ENCODE data around the gene SPATA2. TPM values are rescaled to one million over a fixed set of nuclear protein-coding genes. Genes with fewer than 3 reads are reported as not detected.

Gene SPATA2
- total RNA-seq, 1 donor from 2014 or later: 8.4 TPM

GRCh38 chr20:49907405-49908257 is 7.7 kb downstream of the SPATA2 start:
- TF ChIP-seq, protein P1, sequence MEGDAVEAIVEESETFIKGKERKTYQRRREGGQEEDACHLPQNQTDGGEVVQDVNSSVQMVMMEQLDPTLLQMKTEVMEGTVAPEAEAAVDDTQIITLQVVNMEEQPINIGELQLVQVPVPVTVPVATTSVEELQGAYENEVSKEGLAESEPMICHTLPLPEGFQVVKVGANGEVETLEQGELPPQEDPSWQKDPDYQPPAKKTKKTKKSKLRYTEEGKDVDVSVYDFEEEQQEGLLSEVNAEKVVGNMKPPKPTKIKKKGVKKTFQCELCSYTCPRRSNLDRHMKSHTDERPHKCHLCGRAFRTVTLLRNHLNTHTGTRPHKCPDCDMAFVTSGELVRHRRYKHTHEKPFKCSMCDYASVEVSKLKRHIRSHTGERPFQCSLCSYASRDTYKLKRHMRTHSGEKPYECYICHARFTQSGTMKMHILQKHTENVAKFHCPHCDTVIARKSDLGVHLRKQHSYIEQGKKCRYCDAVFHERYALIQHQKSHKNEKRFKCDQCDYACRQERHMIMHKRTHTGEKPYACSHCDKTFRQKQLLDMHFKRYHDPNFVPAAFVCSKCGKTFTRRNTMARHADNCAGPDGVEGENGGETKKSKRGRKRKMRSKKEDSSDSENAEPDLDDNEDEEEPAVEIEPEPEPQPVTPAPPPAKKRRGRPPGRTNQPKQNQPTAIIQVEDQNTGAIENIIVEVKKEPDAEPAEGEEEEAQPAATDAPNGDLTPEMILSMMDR (IDR thresholded peaks at IDR 0.05; ENCODE audit: unreplicated experiment): no peak
- Mint-ChIP-seq H3K4me1 (ENCODE audit: unreplicated experiment) (no peaks in the 10 kb centered on the region), H3K36me3 (ENCODE audit: low read depth, unreplicated experiment) (peaks cover 18% of the 10 kb centered on the region), H3K4me3 (ENCODE audit: unreplicated experiment) (no peak overlapping the region), H3K27me3 (ENCODE audit: unreplicated experiment) (peaks cover 3% of the 10 kb centered on the region), H3K27ac (ENCODE audit: unreplicated experiment) (no peak overlapping the region), H3K9me3 (ENCODE audit: unreplicated experiment) (no peaks in the 10 kb centered on the region)
- DNase-seq (ENCODE audit: low spot score): no peak

DNA sequence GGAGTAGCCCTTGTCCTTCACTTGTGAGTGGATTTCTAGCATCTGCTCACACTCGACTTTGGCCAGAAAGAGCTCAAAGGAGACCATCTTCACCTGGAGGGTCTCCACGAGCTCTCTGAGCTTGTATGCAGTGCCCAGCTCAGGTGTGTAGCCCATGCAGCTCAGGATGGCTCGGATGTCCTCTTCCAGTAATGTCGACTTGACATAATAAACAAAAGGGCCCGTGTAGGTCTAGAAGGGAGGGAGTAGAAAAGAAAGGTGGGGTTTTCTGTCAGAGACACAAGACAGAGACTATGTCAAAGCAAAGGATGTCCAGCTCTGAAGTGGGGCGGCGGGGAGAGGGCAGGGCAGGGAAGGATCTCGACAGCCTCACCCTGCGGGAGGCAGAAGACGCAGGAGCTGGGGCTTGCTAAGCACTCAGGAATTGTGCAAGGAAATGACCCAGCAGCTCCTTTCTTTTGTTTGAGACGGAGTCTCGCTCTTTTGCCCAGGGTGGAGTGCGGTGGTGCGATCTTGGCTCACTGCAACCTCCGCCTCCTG is 8.6 kb downstream of the SPATA2 start:
- Mint-ChIP-seq H3K36me3 (ENCODE audit: low read depth, unreplicated experiment) (peaks cover 18% of the 10 kb centered on the region), H3K4me3 (ENCODE audit: unreplicated experiment) (no peak overlapping the region), H3K27me3 (ENCODE audit: unreplicated experiment) (peaks cover 3% of the 10 kb centered on the region), H3K4me1 (ENCODE audit: unreplicated experiment) (no peaks in the 10 kb centered on the region), H3K27ac (ENCODE audit: unreplicated experiment) (no peak overlapping the region), H3K9me3 (ENCODE audit: unreplicated experiment) (no peaks in the 10 kb centered on the region)
- TF ChIP-seq, protein P1 (IDR thresholded peaks at IDR 0.05; ENCODE audit: unreplicated experiment): no peak
- DNase-seq (ENCODE audit: low spot score): no peak

GRCh38 chr20:49906101-49906604 is 9.2 kb downstream of the SPATA2 start:
- no peaks in the 10 kb centered on the region for H3K9me3 Mint-ChIP-seq (ENCODE audit: unreplicated experiment)
- no peak overlapping the region for H3K27ac Mint-ChIP-seq (ENCODE audit: unreplicated experiment)
- DNase-seq (ENCODE audit: low spot score): no peak
- H3K36me3 Mint-ChIP-seq (ENCODE audit: low read depth, unreplicated experiment): peaks cover 18% of the 10 kb centered on the region
- TF ChIP-seq, protein P1 (IDR thresholded peaks at IDR 0.05; ENCODE audit: unreplicated experiment): no peak
- no peaks in the 10 kb centered on the region for H3K4me1 Mint-ChIP-seq (ENCODE audit: unreplicated experiment)
- H3K27me3 Mint-ChIP-seq (ENCODE audit: unreplicated experiment): peaks cover 3% of the 10 kb centered on the region
- H3K4me3 Mint-ChIP-seq (ENCODE audit: unreplicated experiment): no peak overlapping the region

- TF ChIP-seq, protein P1 (IDR thresholded peaks at IDR 0.05; ENCODE audit: unreplicated experiment): no peak
- Mint-ChIP-seq H3K4me1 (ENCODE audit: unreplicated experiment) (no peaks in the 10 kb centered on the region), H3K4me3 (ENCODE audit: unreplicated experiment) (peak overlapping the region; percentile 67), H3K27ac (ENCODE audit: unreplicated experiment) (peak overlapping the region; percentile 25), H3K36me3 (ENCODE audit: low read depth, unreplicated experiment) (peaks cover 18% of the 10 kb centered on the region), H3K27me3 (ENCODE audit: unreplicated experiment) (peaks cover 3% of the 10 kb centered on the region), H3K9me3 (ENCODE audit: unreplicated experiment) (no peaks in the 10 kb centered on the region)
- no peak for DNase-seq (ENCODE audit: low spot score)
Measured at GRCh38 chr20:49905415-49906091, 9.8 kb downstream of the SPATA2 start.
